Transverse colon (tissue), 4 donors: ENCODE data around the gene ARHGAP22. TPM values are rescaled to one million over a fixed set of nuclear protein-coding genes. Genes with fewer than 3 reads are reported as not detected.

Experiments
- DNase-seq: peaks from one replicate; pipeline ENCODE4 v3.0.0-alpha.2; 2019
- H3K27ac ChIP-seq, 4 donors: fragments of 200-600 bp; sonication (generic); 2 replicates each; pipeline ENCODE4 v1.5.1; 2016 to 2018; ENCODE audit warnings: inconsistent platforms in 4 of 4
- H3K27me3 ChIP-seq: fragments of 200-600 bp; sonication (generic); 2 replicates; pipeline ENCODE4 v1.5.1; 2017; ENCODE audit warnings: inconsistent platforms
- H3K36me3 ChIP-seq, 4 donors: fragments of 200-600 bp; sonication (generic); 2 replicates each; pipeline ENCODE4 v1.5.1; 2017 to 2019; ENCODE audit warnings: inconsistent platforms in 4 of 4
- H3K4me1 ChIP-seq, 4 donors: fragments of 200-600 bp; sonication (generic); 2 replicates each; pipeline ENCODE4 v1.5.1; 2017 to 2020; ENCODE audit warnings: inconsistent platforms in 4 of 4
- H3K4me3 ChIP-seq, 4 donors: fragments of 200-600 bp; sonication (generic); 1 replicate in 1 of 4; 2 replicates in 3 of 4; pipeline versions ENCODE4 v1.5.1 to v1.6.1; 2017 to 2019; ENCODE audit warnings: inconsistent platforms in 4 of 4
- H3K9me3 ChIP-seq, 2 donors: fragments of 200-600 bp; sonication (generic); 2 replicates each; pipeline ENCODE4 v1.5.1; 2017 to 2019; ENCODE audit warnings: inconsistent platforms in 2 of 2
- CTCF ChIP-seq, 5 experiments: fragments of 200-600 bp in 3 of 5; fragments of 450-650 bp in 2 of 5; sonication (generic) in 3 of 5; IDR thresholded peaks; 1 replicate in 2 of 5; 2 replicates in 3 of 5; pipeline ENCODE4 v1.5.1; 2016 to 2017; ENCODE audit warnings: antibody characterized with exemption in 5 of 5, inconsistent platforms in 3 of 5, mild to moderate bottlenecking in 2 of 5, moderate library complexity in 1 of 5
- EP300 ChIP-seq: sonication (generic); formaldehyde crosslinking; IDR thresholded peaks from one replicate; pipeline ENCODE4 v1.6.1; 2017; ENCODE audit warnings: antibody characterized with exemption, low read depth
- POLR2A ChIP-seq: fragments of 450-650 bp; IDR thresholded peaks from one replicate; pipeline ENCODE4 v1.6.1; 2016; ENCODE audit warnings: antibody characterized with exemption, mild to moderate bottlenecking, moderate library complexity
- POLR2AphosphoS5 ChIP-seq, 3 donors: sonication (generic); formaldehyde crosslinking; IDR thresholded peaks; one replicate each; pipeline ENCODE4 v1.6.1; 2016; ENCODE audit warnings: antibody characterized with exemption in 3 of 3
- WGBS, 2 donors: methylation state at CpG; one replicate each; pipeline ENCODE4 v1.1.5; 2018; ENCODE audit warnings: low coverage in 1 of 2; 5-methylcytosine and 5-hydroxymethylcytosine counted together
- in situ Hi-C, 4 donors: fragments of 200-750 bp; cut with MboI; loops; one replicate each; pipeline versions ENCODE4 v1.15.0 to v1.15.1; 2017; ENCODE audit warnings: low sequenced_read_pairs in 3 of 4, low pct_ligation_motif_present in 1 of 4, low pct_unique_long_range_greater_than_20kb in 1 of 4
- intact Hi-C: fragments of 100-400 bp; cut with DNase I; formaldehyde crosslinking; loops from one replicate; pipeline ENCODE4 v1.15.1; 2023; ENCODE audit warnings: low total_unique reads
- total RNA-seq, 4 donors: library from RNA; depleted of rRNA; stranded (reverse); fragments of >200 nt; gene quantifications; one replicate each; pipeline ENCODE4 v1.1.0, GENCODE V29; 2016

ARHGAP22 gene
- total RNA-seq, 4 donors from 2014 or later: 1.4 to 3.4 (median 1.7) TPM; not detected in 1

GRCh38 chr10:48455392-48456151, 149.3 kb downstream of the ARHGAP22 start:
- peaks cover 0 to 9% (median 0%) of the 10 kb centered on the region in 4 donors for H3K4me1 ChIP-seq
- H3K9me3 ChIP-seq: no peaks in the 10 kb centered on the region
- no peak for TF ChIP-seq CTCF (IDR thresholded peaks at IDR 0.05)
- TF ChIP-seq POLR2AphosphoS5 (IDR thresholded peaks at IDR 0.05): no peak
- no peak for TF ChIP-seq EP300
- TF ChIP-seq POLR2A: no peak
- no peaks in the 10 kb centered on the region for H3K36me3 ChIP-seq
- no peaks in the 10 kb centered on the region for H3K27me3 ChIP-seq
- WGBS, 2 donors: 96% methylated on average over 13 of the region's 15 CpGs; no CpG with 5 or more reads in 1 of the 2 donors
- in situ Hi-C loops: no loop called here
- H3K4me3 ChIP-seq: no peak overlapping the region
- intact Hi-C loops: no loop called here
- no peak for DNase-seq
- H3K27ac ChIP-seq: no peak overlapping the region

- in situ Hi-C loops: no loop called here
These were observed 149.8 kb downstream of the ARHGAP22 start for GRCh38 chr10:48455055-48455391.

GRCh38 chr10:48454302-48455054, 150.4 kb downstream of the ARHGAP22 start:
- no peak for DNase-seq
- 56% methylated on average over 11 of the region's 12 CpGs; no CpG with 5 or more reads in 1 of the 2 donors for WGBS, 2 donors
- Histone ChIP-seq H3K27me3 (no peaks in the 10 kb centered on the region), H3K9me3 (no peaks in the 10 kb centered on the region), H3K36me3 (no peaks in the 10 kb centered on the region), H3K4me1 (peaks cover 0 to 9% (median 0%) of the 10 kb centered on the region in 4 donors), H3K27ac (no peak overlapping the region), H3K4me3 (no peak overlapping the region)
- in situ Hi-C loops: no loop called here
- TF ChIP-seq EP300: no peak
- no peak for TF ChIP-seq POLR2AphosphoS5 (IDR thresholded peaks at IDR 0.05)
- TF ChIP-seq POLR2A: no peak
- no peak for TF ChIP-seq CTCF (IDR thresholded peaks at IDR 0.05)
- intact Hi-C loops: no loop called here

More at GRCh38 chr10:48455055-48455391, 149.8 kb downstream of the ARHGAP22 start:
- 75% methylated on average over 11 of the region's 11 CpGs; no CpG with 5 or more reads in 1 of the 2 donors for WGBS, 2 donors
- DNase-seq: no peak
- Histone ChIP-seq H3K4me1 (peaks cover 0 to 9% (median 0%) of the 10 kb centered on the region in 4 donors), H3K27ac (no peak overlapping the region), H3K27me3 (no peaks in the 10 kb centered on the region), H3K36me3 (no peaks in the 10 kb centered on the region), H3K9me3 (no peaks in the 10 kb centered on the region), H3K4me3 (no peak overlapping the region)
- intact Hi-C loops: no loop called here
- TF ChIP-seq POLR2AphosphoS5 (IDR thresholded peaks at IDR 0.05): no peak
- TF ChIP-seq EP300: no peak
- no peak for TF ChIP-seq CTCF (IDR thresholded peaks at IDR 0.05)
- no peak for TF ChIP-seq POLR2A

GRCh38 chr10:48453451-48454301, 151.2 kb downstream of the ARHGAP22 start:
- no peak for DNase-seq
- no peak overlapping the region for H3K4me3 ChIP-seq
- H3K4me1 ChIP-seq: peaks cover 0 to 9% (median 0%) of the 10 kb centered on the region in 4 donors
- no peaks in the 10 kb centered on the region for H3K36me3 ChIP-seq
- WGBS, 2 donors: 81% methylated on average over 19 of the region's 19 CpGs; no CpG with 5 or more reads in 1 of the 2 donors
- H3K27me3 ChIP-seq: no peaks in the 10 kb centered on the region
- TF ChIP-seq CTCF (IDR thresholded peaks at IDR 0.05): no peak
- no peak for TF ChIP-seq POLR2A
- no peak for TF ChIP-seq POLR2AphosphoS5 (IDR thresholded peaks at IDR 0.05)
- TF ChIP-seq EP300: no peak
- no peak overlapping the region for H3K27ac ChIP-seq
- no peaks in the 10 kb centered on the region for H3K9me3 ChIP-seq
- intact Hi-C loops (no loop called here), in situ Hi-C loops (no loop called here)
